GM10266 (cell line): ENCODE measurements around the gene CARD14.

Experiments
- DNase-seq: peaks from one replicate; pipeline ENCODE4 v3.0.0; 2012; ENCODE audit errors: extremely low spot score
- TF ChIP-seq, protein P1 (sequence below): IDR thresholded peaks from 2 replicates; pipeline ENCODE4 v1.5.1; 2012; ENCODE audit warnings: mild to moderate bottlenecking, low read depth; ENCODE audit not compliant: control insufficient read depth, insufficient read depth; ENCODE audit errors: missing control alignments

The CARD14 gene

DNA sequence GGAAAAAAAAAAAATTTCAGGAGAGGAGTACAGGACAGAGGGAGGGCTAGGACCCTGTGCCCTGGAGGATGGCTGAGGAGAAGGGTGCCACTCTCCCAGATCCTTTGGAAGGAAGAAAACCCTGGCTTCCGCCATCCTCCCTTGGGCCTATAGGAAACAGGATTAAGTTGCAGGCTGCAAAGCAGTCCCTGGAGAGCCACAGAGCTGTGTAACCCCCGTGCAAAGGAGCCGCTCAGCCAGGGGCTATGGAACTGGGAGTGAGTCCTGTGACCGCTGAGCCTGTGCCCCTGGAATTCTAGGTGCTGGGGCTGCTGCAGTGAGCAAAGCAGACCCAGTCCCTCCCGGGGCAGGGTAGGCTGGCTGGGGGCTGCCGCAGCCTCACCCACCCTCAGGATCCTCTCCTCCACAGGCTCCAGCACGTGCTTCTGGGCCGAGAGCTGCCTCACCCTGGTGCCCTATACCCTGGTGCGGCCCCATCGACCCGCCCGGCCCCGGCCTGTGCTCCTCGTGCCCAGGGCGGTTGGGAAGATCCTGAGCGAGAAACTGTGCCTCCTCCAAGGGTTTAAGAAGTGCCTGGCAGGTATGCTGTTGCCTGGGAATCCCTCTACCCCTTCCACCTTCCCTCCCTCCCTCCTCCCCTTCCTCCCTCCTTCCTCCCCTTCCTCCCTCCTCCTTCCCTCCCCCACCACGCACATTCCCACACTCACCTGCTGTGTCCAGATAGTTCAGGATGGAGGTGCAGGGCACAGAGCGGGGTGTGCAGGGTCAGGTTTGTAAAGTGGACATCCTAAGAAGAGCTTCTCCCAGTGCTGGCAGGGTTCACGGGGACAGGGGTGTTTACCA is 35.0 kb downstream of the CARD14 start:
- no peak for DNase-seq
- TF ChIP-seq, protein P1, sequence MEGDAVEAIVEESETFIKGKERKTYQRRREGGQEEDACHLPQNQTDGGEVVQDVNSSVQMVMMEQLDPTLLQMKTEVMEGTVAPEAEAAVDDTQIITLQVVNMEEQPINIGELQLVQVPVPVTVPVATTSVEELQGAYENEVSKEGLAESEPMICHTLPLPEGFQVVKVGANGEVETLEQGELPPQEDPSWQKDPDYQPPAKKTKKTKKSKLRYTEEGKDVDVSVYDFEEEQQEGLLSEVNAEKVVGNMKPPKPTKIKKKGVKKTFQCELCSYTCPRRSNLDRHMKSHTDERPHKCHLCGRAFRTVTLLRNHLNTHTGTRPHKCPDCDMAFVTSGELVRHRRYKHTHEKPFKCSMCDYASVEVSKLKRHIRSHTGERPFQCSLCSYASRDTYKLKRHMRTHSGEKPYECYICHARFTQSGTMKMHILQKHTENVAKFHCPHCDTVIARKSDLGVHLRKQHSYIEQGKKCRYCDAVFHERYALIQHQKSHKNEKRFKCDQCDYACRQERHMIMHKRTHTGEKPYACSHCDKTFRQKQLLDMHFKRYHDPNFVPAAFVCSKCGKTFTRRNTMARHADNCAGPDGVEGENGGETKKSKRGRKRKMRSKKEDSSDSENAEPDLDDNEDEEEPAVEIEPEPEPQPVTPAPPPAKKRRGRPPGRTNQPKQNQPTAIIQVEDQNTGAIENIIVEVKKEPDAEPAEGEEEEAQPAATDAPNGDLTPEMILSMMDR, result no peak

DNA sequence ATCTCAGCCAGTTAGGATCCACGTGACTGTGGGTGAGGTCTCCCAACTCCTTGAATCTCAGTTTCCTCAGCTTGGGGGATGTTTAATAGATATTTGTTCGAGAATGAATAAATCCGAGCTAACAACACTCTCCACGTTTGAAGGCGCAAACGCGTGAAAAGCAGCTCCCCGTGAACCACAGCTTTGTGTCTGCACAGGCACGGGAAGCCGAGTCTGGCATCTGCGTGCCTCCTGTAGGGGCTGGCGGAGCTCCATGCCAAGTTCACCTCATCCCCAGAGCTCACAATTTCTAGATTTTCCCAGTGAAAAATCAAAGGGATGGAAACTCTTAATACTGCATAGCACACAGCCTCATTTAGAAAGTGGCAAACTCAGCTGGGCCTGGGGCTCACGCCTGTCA is 36.0 kb downstream of the CARD14 start:
- TF ChIP-seq, protein P1, result no peak
- no peak for DNase-seq

DNA sequence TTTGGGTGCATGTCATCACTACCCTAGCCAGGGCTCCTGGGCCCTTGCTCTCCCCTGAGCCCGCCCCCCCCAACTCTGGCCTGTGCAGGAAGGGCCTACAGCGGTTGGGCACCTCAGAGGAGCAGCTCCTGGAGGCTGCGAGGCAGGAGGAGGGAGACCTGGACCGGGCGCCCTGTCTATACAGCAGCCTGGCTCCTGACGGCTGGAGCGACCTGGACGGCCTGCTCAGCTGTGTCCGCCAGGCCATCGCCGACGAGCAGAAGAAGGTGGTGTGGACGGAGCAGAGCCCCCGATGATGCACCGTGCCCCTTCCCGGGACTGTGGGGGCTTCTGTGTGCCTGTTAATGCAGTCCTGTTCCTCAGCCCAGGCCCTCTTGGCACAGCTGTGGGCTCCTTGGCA is 38.2 kb downstream of the CARD14 start:
- DNase-seq, result no peak
- TF ChIP-seq, protein P1, result no peak

DNA sequence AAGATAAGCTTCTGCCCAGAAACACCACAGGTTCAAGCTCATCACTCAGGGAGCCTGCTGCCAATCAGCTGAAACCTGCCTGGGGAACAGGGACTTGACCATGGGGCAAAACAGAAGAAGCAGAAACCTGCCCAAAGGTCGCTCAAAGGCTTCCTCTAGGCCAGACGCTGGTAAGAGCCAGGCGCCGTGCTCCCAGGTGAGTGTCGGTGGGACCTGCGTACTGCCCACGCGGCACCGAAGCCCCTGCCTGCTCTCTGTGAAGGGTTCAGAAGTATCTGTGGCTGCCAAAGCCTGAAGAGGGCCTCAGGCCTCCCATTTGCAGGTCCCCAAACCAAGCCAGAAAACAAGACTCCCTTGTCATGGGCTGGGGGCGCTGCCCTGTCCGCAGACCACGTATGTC is 39.9 kb downstream of the CARD14 start:
- TF ChIP-seq, protein P1, result no peak
- DNase-seq, result no peak

DNA sequence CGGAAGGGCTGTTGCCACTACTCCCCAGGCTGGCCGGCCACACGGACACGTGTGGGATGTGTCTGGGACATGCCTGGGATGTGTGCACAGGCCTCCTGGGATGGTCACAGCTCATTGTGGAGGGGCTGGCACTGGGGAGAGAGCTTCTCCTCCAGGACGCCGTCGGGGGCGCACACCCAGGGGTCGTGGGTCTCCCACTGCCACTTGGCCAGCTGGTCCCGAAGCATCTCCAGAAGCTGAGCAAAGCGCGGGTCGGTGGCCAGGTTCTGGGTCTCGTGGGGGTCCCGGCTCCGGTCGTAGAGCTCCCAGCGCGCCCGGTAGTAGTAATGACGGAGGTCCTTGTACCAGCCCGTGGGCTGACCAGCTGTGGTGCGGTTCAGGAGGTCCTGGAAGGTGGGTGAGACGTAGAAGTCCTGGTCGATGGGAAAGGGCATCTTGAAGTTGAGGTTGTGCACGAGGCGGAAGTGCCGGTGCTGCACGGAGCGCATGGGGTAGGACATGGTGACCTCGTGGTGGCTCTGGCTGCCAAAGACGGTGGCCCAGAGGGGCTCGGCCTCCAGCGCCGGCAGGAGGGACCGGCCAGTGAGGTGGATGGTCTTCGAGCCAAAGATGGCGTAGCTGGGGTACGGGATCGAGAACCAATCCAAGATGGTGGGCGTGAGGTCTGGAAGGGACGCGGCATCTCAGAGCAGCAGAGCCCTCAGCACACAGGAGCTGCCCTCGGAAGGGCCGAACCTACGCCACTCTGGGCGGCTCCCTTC is 40.7 kb downstream of the CARD14 start:
- no peak for DNase-seq
- TF ChIP-seq, protein P1, result no peak

DNA sequence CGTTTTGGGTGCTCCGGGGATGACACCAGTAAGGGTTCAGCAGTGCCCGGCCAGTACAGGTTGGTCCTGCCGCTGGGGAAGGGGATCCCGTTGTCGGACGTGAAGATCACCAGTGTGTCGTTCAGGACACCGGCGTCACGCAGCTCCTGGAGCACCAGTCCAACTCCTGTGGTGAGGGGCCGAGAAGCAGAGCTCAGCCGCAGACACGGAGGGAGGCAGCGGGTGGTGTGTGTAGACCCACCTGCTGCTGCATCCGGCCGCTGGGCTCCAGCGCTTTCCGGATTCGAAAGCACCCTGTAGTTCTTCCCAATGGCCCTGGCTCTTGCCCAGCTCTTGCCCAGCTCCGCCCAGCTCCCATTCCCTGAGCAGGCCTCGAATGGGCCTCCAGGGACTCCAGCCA is 42.3 kb downstream of the CARD14 start:
- TF ChIP-seq, protein P1, result no peak
- DNase-seq, result no peak

DNA sequence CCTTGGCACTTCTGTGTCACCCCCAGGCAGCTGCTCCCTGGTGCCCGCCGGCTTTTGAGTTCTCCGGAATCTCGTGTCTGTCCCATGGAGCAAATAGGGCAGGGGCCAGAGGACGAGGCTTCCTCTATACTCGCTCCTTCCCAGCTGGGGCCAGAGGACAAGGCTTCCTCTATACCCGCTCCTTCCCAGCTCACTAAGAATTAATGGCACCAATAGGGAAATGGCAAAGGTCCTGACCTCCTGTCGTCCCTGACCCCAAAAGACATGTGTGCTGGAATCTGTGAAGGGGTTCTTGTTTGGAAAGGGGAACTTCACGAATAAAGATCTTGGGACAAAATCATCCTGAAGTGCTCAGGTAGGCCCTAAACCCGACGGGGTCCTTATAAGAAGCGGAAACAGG is 42.7 kb downstream of the CARD14 start:
- DNase-seq, result no peak
- TF ChIP-seq, protein P1, result no peak
